IMR-90 (cell line): ENCODE measurements around the gene STXBP6. TPM values are rescaled to one million over a fixed set of nuclear protein-coding genes. Genes with fewer than 3 reads are reported as not detected.

Experiments
- ATAC-seq: fragments of 200-7000 bp; cut with Tn5 transposase; 2 replicates; pipeline ENCODE4 v1.9.1; 2020; ENCODE audit warnings: low read depth, mild to moderate bottlenecking, moderate library complexity
- BruUV-seq: library from RNA; stranded (reverse); fragments of 400-500 nt; replicated peaks from 2 replicates; lab custom pipeline; 2021; lab: Mats Ljungman, UMichigan
- CTCF ChIA-PET: fragments of 300-600 bp; formaldehyde crosslinking; extraction: SDS; loops from one replicate; lab custom pipeline; 2021; ENCODE audit warnings: antibody characterized with exemption; lab: Yijun Ruan, JAX
- POLR2A ChIA-PET: fragments of 300-600 bp; sonication (Branson Sonifier 250); formaldehyde crosslinking; loops from one replicate; lab custom pipeline; 2022; ENCODE audit warnings: antibody characterized with exemption; ENCODE audit not compliant: unreplicated experiment; lab: Charles Lee
- DNase-seq: peaks from one replicate; pipeline ENCODE4 v3.0.0; 2013
- H2AFZ ChIP-seq: replicated peaks from 2 replicates; pipeline ENCODE3; 2013; ENCODE audit warnings: low read length, mild to moderate bottlenecking; ENCODE audit not compliant: poor library complexity
- H2AK5ac ChIP-seq: 2 replicates; pipeline ENCODE4 v1.6.1; 2013; ENCODE audit warnings: low read depth, low read length, inconsistent platforms
- H2AK9ac ChIP-seq: replicated peaks from 2 replicates; pipeline ENCODE3; 2013; ENCODE audit warnings: mild to moderate bottlenecking, low read depth, low read length, moderate library complexity; ENCODE audit not compliant: poor library complexity
- H2BK120ac ChIP-seq: 2 replicates; pipeline ENCODE4 v1.6.1; 2013; ENCODE audit warnings: low read depth, low read length, inconsistent platforms
- H2BK15ac ChIP-seq: 3 replicates; pipeline ENCODE4 v1.6.1; 2013; ENCODE audit warnings: low read depth, low read length, inconsistent platforms
- H2BK20ac ChIP-seq: 2 replicates; pipeline ENCODE4 v1.6.1; 2013; ENCODE audit warnings: low read depth, mild to moderate bottlenecking, inconsistent platforms, low read length, moderate library complexity
- H2BK5ac ChIP-seq: 2 replicates; pipeline ENCODE4 v1.6.1; 2013; ENCODE audit warnings: mild to moderate bottlenecking, low read depth, low read length, inconsistent platforms; ENCODE audit not compliant: poor library complexity, severe bottlenecking
- H3K14ac ChIP-seq: replicated peaks from 2 replicates; pipeline ENCODE4 v1.6.1; 2013; ENCODE audit warnings: low read depth, low read length, inconsistent platforms
- H3K18ac ChIP-seq: 2 replicates; pipeline ENCODE4 v1.6.1; 2013; ENCODE audit warnings: low read depth, low read length, control low read depth
- H3K23ac ChIP-seq: 2 replicates; pipeline ENCODE4 v1.6.1; 2013; ENCODE audit warnings: low read depth, low read length, inconsistent platforms
- H3K27ac ChIP-seq: 2 replicates; pipeline ENCODE4 v1.5.1; 2013; ENCODE audit warnings: mild to moderate bottlenecking, control low read depth, low read length; ENCODE audit not compliant: insufficient read depth
- H3K27me3 ChIP-seq: 2 replicates; pipeline ENCODE4 v1.6.1; 2013; ENCODE audit warnings: low read length; ENCODE audit not compliant: control insufficient read depth, insufficient read depth
- H3K36me3 ChIP-seq: 2 replicates; pipeline ENCODE4 v1.6.1; 2013; ENCODE audit warnings: low read length, mixed read lengths; ENCODE audit not compliant: control insufficient read depth, insufficient read depth
- H3K4ac ChIP-seq: 2 replicates; pipeline ENCODE4 v1.6.1; 2013; ENCODE audit warnings: low read depth, low read length, inconsistent platforms
- H3K4me1 ChIP-seq: 2 replicates; pipeline ENCODE4 v1.6.1; 2013; ENCODE audit warnings: low read length, mixed read lengths; ENCODE audit not compliant: control insufficient read depth, insufficient read depth
- H3K4me2 ChIP-seq: 2 replicates; pipeline ENCODE4 v1.6.1; 2013; ENCODE audit warnings: low read depth, mild to moderate bottlenecking, control low read depth, low read length, moderate library complexity
- H3K4me3 ChIP-seq: 2 replicates; pipeline ENCODE4 v1.5.1; 2013; ENCODE audit warnings: low read depth, mild to moderate bottlenecking, control low read depth, low read length, moderate library complexity; ENCODE audit not compliant: insufficient read depth
- H3K56ac ChIP-seq: 2 replicates; pipeline ENCODE4 v1.6.1; 2013; ENCODE audit warnings: low read length, inconsistent platforms; ENCODE audit not compliant: insufficient read depth; ENCODE audit errors: extremely low read depth
- H3K79me1 ChIP-seq, 2 experiments: 2 replicates each; pipeline ENCODE4 v1.6.1; 2013; ENCODE audit warnings: low read length in 2 of 2, inconsistent platforms in 1 of 2, low read depth in 1 of 2
- H3K9ac ChIP-seq: 2 replicates; pipeline ENCODE4 v1.6.1; 2013; ENCODE audit warnings: low read depth, low read length, control low read depth
- H3K9me1 ChIP-seq: 2 replicates; pipeline ENCODE4 v1.6.1; 2013; ENCODE audit warnings: low read length, inconsistent platforms; ENCODE audit not compliant: insufficient read depth
- H3K9me3 ChIP-seq: 2 replicates; pipeline ENCODE4 v1.6.1; 2013; ENCODE audit warnings: low read length; ENCODE audit not compliant: control insufficient read depth, insufficient read depth
- H4K20me1 ChIP-seq: 2 replicates; pipeline ENCODE4 v1.6.1; 2013; ENCODE audit warnings: low read length, inconsistent platforms; ENCODE audit not compliant: insufficient read depth
- H4K5ac ChIP-seq: 2 replicates; pipeline ENCODE4 v1.6.1; 2013; ENCODE audit warnings: mild to moderate bottlenecking, low read depth, low read length, control low read depth
- H4K8ac ChIP-seq, 2 experiments: 2 replicates each; pipeline ENCODE4 v1.6.1; 2013; ENCODE audit warnings: low read depth in 2 of 2, low read length in 2 of 2, control low read depth in 1 of 2, inconsistent platforms in 1 of 2
- H4K91ac ChIP-seq: 2 replicates; pipeline ENCODE4 v1.6.1; 2013; ENCODE audit warnings: low read depth, low read length, inconsistent platforms; ENCODE audit not compliant: insufficient read depth
- MXI1 ChIP-seq: IDR thresholded peaks from 2 replicates; pipeline ENCODE4 v1.6.1; 2012; ENCODE audit warnings: low read depth, mild to moderate bottlenecking, low read length, moderate library complexity, borderline replicate concordance
- POLR2A ChIP-seq: IDR thresholded peaks from 2 replicates; pipeline ENCODE4 v1.6.1; 2012; ENCODE audit warnings: mild to moderate bottlenecking, low read depth, low read length
- WGBS, 2 experiments: methylation state at CpG; one replicate each; pipeline versions ENCODE4 v1.1.5 to v1.1.7; 2013; ENCODE audit warnings: missing lambda C conversion rate in 2 of 2; ENCODE audit not compliant: insufficient read length in 1 of 2; ENCODE audit errors: extremely low coverage in 2 of 2; 5-methylcytosine and 5-hydroxymethylcytosine counted together
- dilution Hi-C: fragments of 300-500 bp; cut with HindIII; formaldehyde crosslinking; loops from one replicate; pipeline ENCODE4 v1.14.3; 2018; ENCODE audit warnings: low sequenced_read_pairs; ENCODE audit not compliant: unreplicated experiment
- in situ Hi-C: fragments of 300-500 bp; cut with MboI; formaldehyde crosslinking; loops from 3 replicates; pipeline ENCODE4 v1.14.3; 2019; ENCODE audit warnings: low sequenced_read_pairs, inconsistent platforms, mixed read lengths
- intact Hi-C: fragments of 100-400 bp; cut with micrococcal nuclease; formaldehyde crosslinking; loops from 2 replicates; pipeline ENCODE4 v1.10.0; 2022
- polyA plus RNA-seq, 3 experiments: library from polyadenylated mRNA; depleted of rRNA; stranded (reverse); fragments of >200 nt; gene quantifications; 2 replicates each; pipeline ENCODE4 v1.2.3, GENCODE V29; 2012; ENCODE audit warnings: low replicate concordance in 1 of 3
- total RNA-seq: library from RNA; depleted of rRNA; stranded (reverse); fragments of >200 nt; gene quantifications from 2 replicates; pipeline ENCODE4 v1.2.3, GENCODE V29; 2012

STXBP6 gene
- total and polyA plus RNA-seq, 2 of the 4 experiments (the other 2 are of a cell fraction): 14.2 to 14.3 TPM

GRCh38 chr14:24785698-24786097 lies 264.2 kb downstream of the STXBP6 start:
- ChIA-PET POLR2A (no interaction called here), CTCF (no interaction called here)
- Histone ChIP-seq H3K23ac (no peak overlapping the region), H4K8ac (no peak overlapping the region), H3K4me1 (no peaks in the 10 kb centered on the region), H2BK15ac (no peak overlapping the region), H2AFZ (no peak overlapping the region), H4K20me1 (no peaks in the 10 kb centered on the region), H4K5ac (no peak overlapping the region), H3K27me3 (no peaks in the 10 kb centered on the region; the same call in 1 of the 2 replicates), H3K9me3 (no peaks in the 10 kb centered on the region), H3K9me1 (no peaks in the 10 kb centered on the region), H2BK20ac (no peak overlapping the region), H4K91ac (no peak overlapping the region), H3K56ac (no peak overlapping the region), H3K4me2 (no peak overlapping the region), H3K36me3 (no peaks in the 10 kb centered on the region), H2BK120ac (no peak overlapping the region), H3K79me1 (no peaks in the 10 kb centered on the region), H2BK5ac (no peak overlapping the region), H2AK5ac (no peak overlapping the region), H3K18ac (no peak overlapping the region), H2AK9ac (no peak overlapping the region), H3K27ac (no peak overlapping the region), H3K14ac (no peak overlapping the region), H3K9ac (no peak overlapping the region), H3K4me3 (no peak overlapping the region), H3K4ac (no peak overlapping the region)
- dilution Hi-C loops: no loop called here
- ATAC-seq: no peak
- in situ Hi-C loops: no loop called here
- intact Hi-C loops: no loop called here
- no peak for DNase-seq
- TF ChIP-seq MXI1 (no peak), POLR2A (no peak)
- no TSS peak for BruUV-seq
- no CpG with 5 or more reads among the region's 1 CpG for WGBS, 2 experiments
